Measurements from ENCODE around the gene NARF. TPM values are rescaled to one million over a fixed set of nuclear protein-coding genes. Genes with fewer than 3 reads are reported as not detected.

Gene NARF
- total and polyA plus RNA-seq, 2 of the 8 experiments (the other 6 are each of a cell fraction or from before 2014, with no cell fraction given), result 97.4 to 131 TPM

DNA sequence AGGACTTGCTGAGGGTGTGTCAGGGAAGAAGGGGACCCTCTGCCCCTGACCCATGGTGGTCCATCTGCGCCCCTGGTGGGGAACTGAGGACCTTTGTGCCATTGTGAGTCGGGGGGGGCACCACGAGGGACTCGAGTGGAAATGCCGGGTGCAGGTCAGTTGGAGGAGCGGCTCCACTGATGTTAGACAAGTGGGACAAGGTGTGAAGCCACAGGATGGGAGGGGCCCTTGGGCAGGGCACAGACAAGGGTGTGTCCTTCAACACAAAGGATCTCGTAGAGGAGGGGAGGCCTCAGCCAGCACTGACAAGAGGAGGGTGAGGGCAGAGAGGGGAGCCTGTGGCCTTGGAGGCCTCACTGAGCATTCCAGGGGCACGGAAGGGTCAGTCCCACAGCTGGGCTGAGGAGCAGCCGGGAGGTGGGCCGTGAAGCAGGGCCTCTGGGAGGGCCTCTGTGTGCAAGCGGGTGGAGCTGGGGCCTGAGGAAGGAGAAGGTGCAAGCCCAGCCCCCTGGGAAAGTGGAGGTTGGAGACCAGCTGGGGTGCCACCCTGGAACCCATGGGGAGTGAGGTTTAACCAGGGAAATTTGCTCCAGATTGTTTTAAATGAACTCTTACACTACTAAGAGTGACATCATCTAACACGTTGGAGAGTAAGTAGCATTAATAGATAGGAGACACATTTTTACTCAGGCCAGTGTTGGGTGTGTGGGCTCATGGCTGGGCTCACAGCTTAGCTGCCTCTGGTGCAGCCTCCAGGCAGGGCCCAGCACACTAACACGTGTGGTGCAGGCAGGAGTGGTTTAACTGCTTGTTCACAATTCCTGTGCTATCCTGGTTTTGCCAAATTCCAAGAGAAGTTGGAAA is 27.9 kb downstream of the NARF start:
- POLR2A ChIA-PET (ENCODE audit: partially characterized antibody), result no interaction called here
- TF ChIP-seq TAF7 (optimal IDR thresholded peaks at IDR 0.05; ENCODE audit: borderline replicate concordance, low read depth, low read length) (no peak), KDM5A (IDR thresholded peaks at IDR 0.05; ENCODE audit: low read length) (no peak), EP300 (IDR thresholded peaks at IDR 0.05; ENCODE audit: borderline replicate concordance in 1 of 2, low read depth in 2 of 2, low read length in 2 of 2) (no peak), ASH2L (IDR thresholded peaks at IDR 0.05; ENCODE audit: low read length) (no peak), GABPA (IDR thresholded peaks at IDR 0.05; ENCODE audit: borderline replicate concordance, insufficient read depth, low read length) (no peak), RBBP5 (IDR thresholded peaks at IDR 0.05; ENCODE audit: borderline replicate concordance, low read depth, low read length) (no peak), RAD21 (IDR thresholded peaks at IDR 0.05 in 1 of 2, conservative IDR thresholded peaks at IDR 0.05 in 1 of 2; ENCODE audit: low read depth in 2 of 2, low read length in 2 of 2) (no peak), JUN (IDR thresholded peaks at IDR 0.05; ENCODE audit: low read depth, low read length) (no peak), TCF12 (IDR thresholded peaks at IDR 0.05; ENCODE audit: low read depth, low read length) (no peak), BCL11A (IDR thresholded peaks at IDR 0.05; ENCODE audit: low read depth in 2 of 2, low read length in 2 of 2) (no peak)
- TF ChIP-seq, protein P1, sequence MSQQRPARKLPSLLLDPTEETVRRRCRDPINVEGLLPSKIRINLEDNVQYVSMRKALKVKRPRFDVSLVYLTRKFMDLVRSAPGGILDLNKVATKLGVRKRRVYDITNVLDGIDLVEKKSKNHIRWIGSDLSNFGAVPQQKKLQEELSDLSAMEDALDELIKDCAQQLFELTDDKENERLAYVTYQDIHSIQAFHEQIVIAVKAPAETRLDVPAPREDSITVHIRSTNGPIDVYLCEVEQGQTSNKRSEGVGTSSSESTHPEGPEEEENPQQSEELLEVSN (IDR thresholded peaks at IDR 0.05), result no peak

More for the DNA sequence above, 27.9 kb downstream of the NARF start:
- Histone ChIP-seq H4K20me1 (replicated peaks in 1 of 2; ENCODE audit: control insufficient read depth in 1 of 2, insufficient read depth in 2 of 2, low read length in 2 of 2) (peaks cover 0 to 4% of the 10 kb centered on the region in 2 experiments), H3K9ac (replicated peaks in 1 of 4; ENCODE audit: extremely low read depth in 1 of 4, low read depth in 3 of 4, low read length in 3 of 4) (no peak overlapping the region), H3K27me3 (replicated peaks in 1 of 4; ENCODE audit: control insufficient read depth in 3 of 4, extremely low read depth in 1 of 4, insufficient read depth in 3 of 4, low read length in 3 of 4) (no peaks in the 10 kb centered on the region), H2BK12ac (ENCODE audit: low read depth, low read length) (no peak overlapping the region), H3K18ac (ENCODE audit: extremely low read depth, low read length) (no peak overlapping the region), H4K8ac (ENCODE audit: extremely low read depth, insufficient read depth, low read length) (peak overlapping the region; percentile 57; the same call in 1 of the 2 replicates), H3K23me2 (ENCODE audit: low read depth, low read length) (no peaks in the 10 kb centered on the region), H3K56ac (replicated peaks; ENCODE audit: insufficient read length, low read depth, low read length) (no peak overlapping the region), H3K79me2 (ENCODE audit: control insufficient read depth in 1 of 2, insufficient read depth in 2 of 2, low read length in 2 of 2) (no peaks in the 10 kb centered on the region), H2AK5ac (ENCODE audit: low read depth, low read length) (no peak overlapping the region), H2AFZ (ENCODE audit: low read length) (no peak overlapping the region), H3K14ac (ENCODE audit: insufficient read length) (no peak overlapping the region), H3K36me3 (ENCODE audit: control insufficient read depth in 2 of 4, insufficient read depth in 4 of 4, low read length in 3 of 4) (peaks cover 13 to 44% (median 33%) of the 10 kb centered on the region in 4 experiments; a peak in 6 of 8 replicates), H4K5ac (ENCODE audit: insufficient read length, low read depth, low read length) (no peak overlapping the region), H3K4me2 (ENCODE audit: insufficient read depth in 1 of 2, low read depth in 2 of 2, low read length in 2 of 2) (no peak overlapping the region), H2BK15ac (ENCODE audit: low read length) (no peak overlapping the region), H4K91ac (replicated peaks; ENCODE audit: insufficient read length, low read length) (no peak overlapping the region), H3K79me1 (ENCODE audit: low read depth, low read length) (no peaks in the 10 kb centered on the region), H2BK20ac (ENCODE audit: low read length) (no peak overlapping the region), H3K23ac (ENCODE audit: insufficient read length) (no peak overlapping the region), H2BK5ac (ENCODE audit: low read depth, low read length) (no peak overlapping the region; the same call in 1 of the 2 replicates), H3K27ac (ENCODE audit: low read depth, low read length) (no peak overlapping the region), H3K4me1 (replicated peaks in 1 of 4; ENCODE audit: control insufficient read depth in 3 of 4, insufficient read depth in 4 of 4, low read length in 3 of 4) (no peaks in the 10 kb centered on the region), H3K4me3 (ENCODE audit: extremely low read depth in 1 of 4, insufficient read depth in 2 of 4, low read depth in 3 of 4, low read length in 4 of 4) (no peak overlapping the region), H2BK120ac (replicated peaks; ENCODE audit: low read depth, low read length) (no peak overlapping the region), H3K9me3 (ENCODE audit: insufficient read depth in 2 of 2, low read depth in 1 of 2, low read length in 1 of 2) (no peaks in the 10 kb centered on the region), H3K4ac (replicated peaks; ENCODE audit: insufficient read length, low read depth, low read length) (no peak overlapping the region)
- CTCF ChIA-PET (ENCODE audit: partially characterized antibody), result no interaction called here
- WGBS, 2 experiments (ENCODE audit: extremely low coverage in 1 of 2, insufficient coverage in 1 of 2, insufficient read length in 1 of 2, insufficient replicate concordance in 2 of 2, low coverage in 1 of 2, low lambda C conversion rate in 2 of 2, missing lambda C conversion rate in 1 of 2), result 91% methylated on average over 12 of the region's 13 CpGs; no CpG with 5 or more reads in 1 of the 2 experiments
- FAIRE-seq, result no peak
- DNase-seq (ENCODE audit: low read depth in 1 of 2, low spot score in 2 of 2), result no peak
